ENCODE data around the gene NRTN.
"Not testable (repeated sequence)": the region's sequence is repeated elsewhere in the genome, so short reads cannot be mapped to it uniquely, and the experiment has no call there.

NRTN gene

DNA sequence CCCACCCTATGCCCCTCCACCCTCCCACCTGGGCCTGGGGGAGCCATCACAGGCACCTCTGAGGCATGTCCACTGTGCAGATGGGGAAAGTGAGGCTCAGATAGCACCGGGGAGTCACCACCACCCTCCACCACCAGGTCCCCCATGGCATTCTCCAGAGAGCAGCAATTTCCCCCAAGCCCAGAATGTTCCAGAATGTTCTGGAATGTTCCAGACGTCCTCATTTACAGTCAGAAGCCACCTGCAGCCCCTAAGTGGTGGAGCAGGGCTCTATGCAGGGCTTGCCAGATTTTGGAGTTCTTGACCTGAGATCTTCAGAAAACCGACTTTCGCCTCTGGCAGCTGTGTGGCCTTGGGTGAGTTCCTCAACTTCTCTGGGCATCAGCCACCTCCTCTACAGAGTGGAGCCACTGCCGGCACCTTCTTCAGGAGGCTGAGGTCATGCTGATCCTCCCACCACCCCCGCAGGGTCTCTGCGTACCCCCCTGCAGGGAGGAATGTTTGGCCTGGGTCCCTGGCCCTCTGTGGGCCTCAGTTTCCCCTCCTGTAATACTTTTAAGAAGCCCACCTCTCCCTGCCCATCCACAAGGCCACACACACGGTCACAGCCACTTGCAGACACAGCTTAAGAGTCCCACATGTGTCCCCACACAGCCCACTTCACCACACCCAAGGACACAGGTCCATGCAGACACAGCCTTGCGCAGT is 59.3 kb downstream of the NRTN start:
- H3K4me3 ChIP-seq (ENCODE audit: low read depth, low read length): no peak overlapping the region
- DNase-seq (ENCODE audit: low read depth): no peak

DNA sequence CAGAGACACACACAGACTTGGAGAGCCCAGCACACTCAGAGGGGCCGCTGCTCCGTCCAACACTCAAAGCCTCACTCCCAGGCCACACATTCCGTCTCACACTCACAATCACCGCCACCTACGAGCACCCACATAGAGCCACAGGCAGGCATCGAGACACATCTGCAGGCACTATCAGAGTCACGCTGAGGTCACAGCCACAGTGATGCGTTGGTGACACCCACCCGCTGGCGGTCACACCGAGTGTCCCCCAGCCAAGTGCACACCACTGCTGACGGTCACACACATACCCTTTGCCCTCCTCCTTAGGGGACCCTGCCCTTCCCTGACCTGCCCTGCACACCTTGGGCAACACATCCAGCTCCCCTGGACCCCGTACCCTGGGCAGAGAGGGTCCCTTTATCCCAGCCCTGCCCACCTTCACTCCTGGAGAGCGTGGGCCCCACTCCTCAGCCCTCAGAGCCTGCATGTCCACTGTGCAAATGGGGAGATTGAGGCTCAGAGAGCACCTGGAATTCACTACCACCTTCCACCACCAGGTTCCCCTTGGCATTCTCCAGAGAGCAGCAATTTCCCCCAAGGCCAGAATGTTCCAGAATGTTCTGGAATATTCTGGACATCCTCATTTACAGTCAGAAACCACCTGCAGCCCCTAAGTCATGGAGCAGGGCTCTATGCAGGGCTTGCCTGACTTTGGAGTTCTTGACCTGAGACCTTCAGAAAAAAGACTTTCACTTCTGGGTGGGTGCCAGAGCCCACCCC is 60.0 kb downstream of the NRTN start:
- DNase-seq (ENCODE audit: low read depth): no peak
- TF ChIP-seq, protein P1, sequence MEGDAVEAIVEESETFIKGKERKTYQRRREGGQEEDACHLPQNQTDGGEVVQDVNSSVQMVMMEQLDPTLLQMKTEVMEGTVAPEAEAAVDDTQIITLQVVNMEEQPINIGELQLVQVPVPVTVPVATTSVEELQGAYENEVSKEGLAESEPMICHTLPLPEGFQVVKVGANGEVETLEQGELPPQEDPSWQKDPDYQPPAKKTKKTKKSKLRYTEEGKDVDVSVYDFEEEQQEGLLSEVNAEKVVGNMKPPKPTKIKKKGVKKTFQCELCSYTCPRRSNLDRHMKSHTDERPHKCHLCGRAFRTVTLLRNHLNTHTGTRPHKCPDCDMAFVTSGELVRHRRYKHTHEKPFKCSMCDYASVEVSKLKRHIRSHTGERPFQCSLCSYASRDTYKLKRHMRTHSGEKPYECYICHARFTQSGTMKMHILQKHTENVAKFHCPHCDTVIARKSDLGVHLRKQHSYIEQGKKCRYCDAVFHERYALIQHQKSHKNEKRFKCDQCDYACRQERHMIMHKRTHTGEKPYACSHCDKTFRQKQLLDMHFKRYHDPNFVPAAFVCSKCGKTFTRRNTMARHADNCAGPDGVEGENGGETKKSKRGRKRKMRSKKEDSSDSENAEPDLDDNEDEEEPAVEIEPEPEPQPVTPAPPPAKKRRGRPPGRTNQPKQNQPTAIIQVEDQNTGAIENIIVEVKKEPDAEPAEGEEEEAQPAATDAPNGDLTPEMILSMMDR (IDR thresholded peaks at IDR 0.05; ENCODE audit: control insufficient read depth, extremely low read depth, insufficient read depth): no peak
- H3K4me3 ChIP-seq (ENCODE audit: low read depth, low read length): no peak overlapping the region

More for the DNA sequence above, 59.3 kb downstream of the NRTN start:
- TF ChIP-seq, protein P1 (IDR thresholded peaks at IDR 0.05; ENCODE audit: control insufficient read depth, extremely low read depth, insufficient read depth): no peak

DNA sequence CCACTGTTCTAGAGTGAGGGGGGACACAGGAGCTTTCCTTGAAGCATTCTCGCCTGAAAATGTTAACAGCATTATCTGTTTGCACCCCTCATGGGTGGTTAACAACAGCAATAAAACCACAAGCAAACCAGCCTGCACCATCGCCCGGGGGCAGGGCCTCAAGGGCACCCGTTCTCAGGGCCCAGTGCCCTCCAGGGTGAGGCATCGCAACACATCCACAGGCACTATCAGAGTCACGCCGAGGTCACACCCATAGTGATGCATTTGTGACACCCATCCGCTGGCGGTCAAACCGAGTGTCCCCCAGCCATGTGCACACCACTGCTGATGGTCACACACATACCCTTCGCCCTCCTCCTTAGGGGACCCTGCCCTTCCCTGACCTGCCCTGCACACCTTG is 60.9 kb downstream of the NRTN start:
- no peak overlapping the region for H3K4me3 ChIP-seq (ENCODE audit: low read depth, low read length)
- TF ChIP-seq, protein P1 (IDR thresholded peaks at IDR 0.05; ENCODE audit: control insufficient read depth, extremely low read depth, insufficient read depth): no peak
- no peak for DNase-seq (ENCODE audit: low read depth)

GRCh38 chr19:5867201-5868136 is 62.6 kb downstream of the NRTN start:
- no peak overlapping the region for H3K4me3 ChIP-seq (ENCODE audit: low read depth, low read length)
- TF ChIP-seq, protein P1 (IDR thresholded peaks at IDR 0.05; ENCODE audit: control insufficient read depth, extremely low read depth, insufficient read depth): no peak
- DNase-seq (ENCODE audit: low read depth): no peak

DNA sequence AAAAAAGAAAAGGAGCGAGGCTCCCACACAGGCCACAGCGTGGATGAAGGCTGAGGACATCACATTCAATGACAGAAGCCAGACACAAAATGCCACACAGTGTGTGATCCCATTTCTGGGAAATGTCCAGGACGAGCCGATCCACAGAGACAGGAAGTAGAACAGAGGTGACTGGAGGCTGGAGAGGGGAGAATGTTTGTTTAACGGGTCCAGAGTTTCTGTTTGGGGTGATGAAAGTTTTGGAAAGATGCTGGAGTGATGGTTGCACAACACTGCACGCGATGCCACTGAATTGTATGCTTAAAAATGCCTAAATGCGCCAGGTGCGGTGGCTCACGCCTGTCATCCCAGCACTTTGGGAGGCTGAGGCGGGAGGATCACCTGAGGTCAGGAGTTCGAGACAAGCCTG is 66.1 kb downstream of the NRTN start:
- DNase-seq (ENCODE audit: low read depth): no peak
- TF ChIP-seq, protein P1 (IDR thresholded peaks at IDR 0.05; ENCODE audit: control insufficient read depth, extremely low read depth, insufficient read depth): no peak
- H3K4me3 ChIP-seq (ENCODE audit: low read depth, low read length): no peak overlapping the region

DNA sequence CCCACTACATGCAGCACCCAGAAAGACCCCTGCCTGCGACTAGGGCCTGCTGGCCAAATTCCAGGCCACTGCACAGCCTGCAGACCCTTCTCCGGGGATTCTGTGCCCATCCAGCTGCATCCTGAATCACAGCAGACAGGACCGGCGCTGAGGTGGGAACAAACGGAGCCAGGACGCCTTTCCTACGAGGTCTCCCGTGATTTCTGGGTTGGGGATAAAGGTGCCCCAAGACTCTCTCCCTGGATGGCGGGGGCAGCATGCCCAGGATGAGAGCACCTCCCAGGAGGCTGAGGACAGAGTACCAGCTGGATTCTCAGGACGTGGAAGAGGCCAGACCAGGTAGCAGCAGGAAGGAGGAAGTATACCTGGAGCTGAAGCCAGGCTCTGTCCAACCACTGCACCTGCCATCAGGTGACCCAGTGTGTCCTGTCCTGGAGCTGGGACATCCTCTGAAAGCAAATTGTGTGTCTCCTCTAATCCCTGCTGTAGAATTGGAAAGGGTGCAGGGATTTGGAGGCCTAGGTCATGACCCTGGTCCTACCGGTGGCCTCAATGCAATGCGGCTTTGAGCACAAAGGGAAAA is 68.8 kb downstream of the NRTN start:
- no peak overlapping the region for H3K4me3 ChIP-seq (ENCODE audit: low read depth, low read length)
- TF ChIP-seq, protein P1 (IDR thresholded peaks at IDR 0.05; ENCODE audit: control insufficient read depth, extremely low read depth, insufficient read depth): no peak
- no peak for DNase-seq (ENCODE audit: low read depth)

DNA sequence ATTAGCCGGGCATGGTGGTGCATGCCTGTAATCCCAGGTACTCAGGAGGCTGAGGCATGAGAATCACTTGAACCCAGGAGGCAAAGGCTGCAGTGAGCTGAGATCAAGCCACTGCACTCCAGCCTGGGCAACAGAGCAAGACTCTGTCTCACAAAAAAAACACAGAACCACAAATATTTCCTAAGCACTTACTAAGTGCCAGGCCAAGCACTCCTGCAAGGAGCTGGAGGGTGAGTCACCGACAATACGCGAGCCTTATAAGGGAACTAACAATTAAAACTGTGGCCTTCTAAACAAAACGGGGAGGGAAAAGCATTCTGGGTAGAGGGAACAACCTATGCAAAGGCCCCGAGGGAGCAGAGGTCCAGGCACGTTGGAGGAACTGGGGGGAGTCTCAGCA is 69.6 kb downstream of the NRTN start:
- H3K4me3 ChIP-seq (ENCODE audit: low read depth, low read length); DNase-seq (ENCODE audit: low read depth): not testable (repeated sequence)
